ENCODE results near the gene BOLA1. TPM values are rescaled to one million over a fixed set of nuclear protein-coding genes. Genes with fewer than 3 reads are reported as not detected.
"Not testable (repeated sequence)": the region's sequence is repeated elsewhere in the genome, so short reads cannot be mapped to it uniquely, and the experiment has no call there.

Gene BOLA1
- polyA plus RNA-seq, 5 donors = 14.3 to 19.3 (median 15.5) TPM

GRCh38 chr1:149886121-149886395 lies 13.3 kb upstream of the BOLA1 start:
- DNase-seq = not testable (repeated sequence)

- DNase-seq = peak; percentile 98 to 99
Measured at GRCh38 chr1:149886396-149887195, 12.8 kb upstream of the BOLA1 start.

GRCh38 chr1:149887196-149887455 lies 12.2 kb upstream of the BOLA1 start:
- DNase-seq = not testable (repeated sequence)

GRCh38 chr1:149887456-149888246 lies 11.7 kb upstream of the BOLA1 start:
- peak; percentile 94 to 96 for DNase-seq

- DNase-seq = peak; percentile 85 to 91
Measured at GRCh38 chr1:149888247-149888998, 10.9 kb upstream of the BOLA1 start.

GRCh38 chr1:149888999-149889289 lies 10.4 kb upstream of the BOLA1 start:
- peak; percentile 60 to 73 for DNase-seq

GRCh38 chr1:149896575-149896974 lies 2.8 kb upstream of the BOLA1 start:
- DNase-seq = no peak

- DNase-seq = no peak
Measured at GRCh38 chr1:149903836-149904491, 4.6 kb downstream of the BOLA1 start.

GRCh38 chr1:149906570-149907075 lies 7.3 kb downstream of the BOLA1 start:
- DNase-seq = no peak

- DNase-seq = no peak
Measured at GRCh38 chr1:149914545-149914944, 15.2 kb downstream of the BOLA1 start.

GRCh38 chr1:149915429-149916192 lies 16.2 kb downstream of the BOLA1 start:
- no peak for DNase-seq

- DNase-seq = no peak
Measured at GRCh38 chr1:149916193-149916897, 17.0 kb downstream of the BOLA1 start.

- DNase-seq = no peak
Measured at GRCh38 chr1:149916898-149917252, 17.5 kb downstream of the BOLA1 start.

GRCh38 chr1:149917571-149918144 lies 18.3 kb downstream of the BOLA1 start, which contains the start of gene SV2A:
Gene SV2A, minus strand, starts transcription at chr1:149917844. Its CDS starts 4,004 bp downstream, at chr1:149913840.
- peak in 1 of 2 donors; percentile 31 for DNase-seq

- no peak for DNase-seq
Measured at GRCh38 chr1:149923626-149924025, 24.3 kb downstream of the BOLA1 start.

- no peak for DNase-seq
Measured at GRCh38 chr1:149925345-149925744, 26.0 kb downstream of the BOLA1 start.

- no peak for DNase-seq
Measured at GRCh38 chr1:149925751-149926150, 26.4 kb downstream of the BOLA1 start.

GRCh38 chr1:149926296-149926695 lies 26.9 kb downstream of the BOLA1 start:
- no peak for DNase-seq

GRCh38 chr1:149927056-149927562 lies 27.7 kb downstream of the BOLA1 start:
- no peak for DNase-seq

Data from right lung (tissue), 5 donors.